COR-L47 (cell line): ENCODE results near the gene KRT34.
"Not testable (repeated sequence)": the region's sequence is repeated elsewhere in the genome, so short reads cannot be mapped to it uniquely, and the experiment has no call there.

Experiments used
- DNase-seq: peaks from one replicate; lab custom pipeline; 2025; lab: John Stamatoyannopoulos, UW

The KRT34 gene

GRCh38 chr17:41404024-41404671, 22.0 kb upstream of the KRT34 start:
- peak; percentile 79 for DNase-seq

GRCh38 chr17:41403404-41404023, 21.4 kb upstream of the KRT34 start:
- no peak for DNase-seq

DNA sequence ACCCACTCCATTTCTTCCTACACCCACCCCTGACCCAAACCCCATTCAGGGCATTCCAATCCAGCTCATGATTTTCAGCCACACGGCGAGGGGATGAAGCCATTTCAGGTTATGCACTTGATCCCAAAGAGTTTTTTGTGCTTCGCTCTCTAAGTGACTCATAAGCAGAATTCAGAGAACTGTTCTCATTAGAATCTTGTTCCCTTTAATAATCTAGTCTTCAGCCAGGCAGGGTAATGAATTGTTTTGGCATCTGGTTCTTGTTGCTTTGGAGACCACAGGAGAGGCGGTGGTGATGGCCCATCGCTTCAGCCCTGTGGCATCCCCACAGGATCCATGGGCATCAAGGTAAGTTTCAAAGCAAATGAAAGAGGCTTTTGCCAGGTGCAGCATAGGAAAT, 20.1 kb upstream of the KRT34 start:
- no peak for DNase-seq

GRCh38 chr17:41396996-41397660, 15.0 kb upstream of the KRT34 start, which contains the start of gene KRT31:
KRT31 (minus strand) TSS chr17:41397608; CDS start chr17:41397539, 69 bp downstream.
- DNase-seq: no peak

GRCh38 chr17:41396340-41396739, 14.2 kb upstream of the KRT34 start:
- DNase-seq: no peak

GRCh38 chr17:41395611-41396010, 13.5 kb upstream of the KRT34 start:
- no peak for DNase-seq

DNA sequence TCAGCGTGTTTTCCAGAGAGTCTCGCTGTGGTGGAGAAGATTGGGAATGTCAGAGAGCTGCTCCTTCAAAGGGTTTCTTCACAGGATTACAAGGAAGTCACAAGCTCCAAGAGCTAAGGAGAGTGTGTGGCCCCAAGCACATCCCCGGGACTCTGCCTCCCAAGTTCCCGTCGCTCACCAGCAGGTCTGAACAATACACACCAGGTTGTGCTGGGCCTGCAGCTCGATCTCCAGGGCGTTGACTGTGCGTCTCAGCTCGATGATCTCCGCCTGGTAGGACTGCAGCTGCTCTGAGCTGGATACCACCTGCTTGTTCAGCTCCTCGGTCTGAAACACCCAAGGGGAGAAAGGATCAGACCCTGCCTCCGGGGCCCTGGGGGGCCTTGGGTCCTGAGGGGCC, 12.9 kb upstream of the KRT34 start:
- DNase-seq: not testable (repeated sequence)

DNA sequence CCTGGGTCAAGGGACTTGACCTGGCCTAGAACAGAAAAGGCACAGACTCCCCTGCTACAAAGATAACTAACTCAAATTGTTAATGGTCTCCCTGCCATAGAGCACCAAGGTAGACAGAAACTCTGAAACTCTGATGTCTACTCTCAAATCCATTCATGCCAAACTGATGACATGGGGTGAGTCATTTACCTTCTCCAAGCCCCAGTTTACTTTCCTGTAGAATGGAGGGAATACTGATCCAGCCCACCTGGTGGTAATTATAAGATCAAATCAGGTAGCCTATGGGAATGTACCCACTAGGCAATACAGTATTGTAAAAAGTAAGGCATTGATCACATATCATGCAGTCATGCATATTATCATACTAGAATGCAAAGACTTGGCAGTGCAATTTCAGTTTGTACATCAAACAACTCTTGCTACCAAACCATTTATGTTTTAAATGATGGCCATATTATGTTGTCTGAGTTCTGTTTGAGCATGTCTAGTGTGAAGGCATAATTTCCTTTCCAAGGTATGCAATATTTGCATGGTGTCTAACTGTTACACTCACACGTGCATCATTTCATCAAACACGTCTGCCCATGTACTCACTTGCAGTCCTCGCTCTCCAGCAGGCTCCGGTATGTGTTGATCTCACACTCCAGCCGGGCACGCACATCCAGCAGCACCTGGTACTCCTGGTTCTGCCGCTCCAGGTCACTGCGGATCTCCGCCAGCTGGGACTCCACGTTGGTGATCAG, 12.3 kb upstream of the KRT34 start:
- no peak for DNase-seq

DNA sequence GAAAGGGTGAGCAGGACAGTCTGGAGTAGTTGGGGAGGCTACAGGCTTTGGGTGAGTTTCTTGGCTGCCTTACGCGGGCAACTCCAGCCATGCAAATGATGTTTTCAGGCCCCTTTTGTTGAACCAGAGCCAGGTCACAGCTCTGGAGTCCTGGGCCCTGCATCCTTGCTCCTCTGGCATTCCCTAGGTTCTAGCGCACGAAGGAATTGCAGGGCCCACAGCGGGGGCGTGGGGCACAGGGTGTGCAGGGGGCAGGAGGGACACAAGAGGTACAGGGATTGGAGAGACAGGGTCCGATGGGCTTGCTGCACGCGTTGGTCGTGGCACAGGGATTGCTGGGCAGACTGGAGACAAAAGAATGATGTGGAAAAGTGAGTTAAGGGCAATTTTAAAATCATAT, 11.7 kb upstream of the KRT34 start:
- no peak for DNase-seq

DNA sequence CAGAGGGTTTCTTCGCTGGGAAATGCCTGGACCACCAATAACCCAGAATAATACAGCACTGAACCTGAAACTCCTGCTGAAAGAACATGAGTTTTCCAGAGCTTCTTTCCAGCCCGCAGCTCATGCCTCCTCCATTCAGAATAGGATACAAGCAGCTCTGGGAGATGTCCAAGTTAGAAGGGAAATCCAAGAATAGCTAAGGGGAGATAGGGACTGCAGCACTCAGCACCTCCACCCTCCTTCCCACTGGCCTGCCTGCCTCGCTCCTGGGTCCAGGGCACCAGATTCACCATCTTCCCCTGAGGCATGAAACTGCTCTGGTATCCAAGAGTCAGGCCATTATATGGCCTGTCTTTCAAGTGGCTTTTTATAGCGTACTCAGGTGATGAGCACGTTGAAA, 11.2 kb upstream of the KRT34 start:
- DNase-seq: no peak

DNA sequence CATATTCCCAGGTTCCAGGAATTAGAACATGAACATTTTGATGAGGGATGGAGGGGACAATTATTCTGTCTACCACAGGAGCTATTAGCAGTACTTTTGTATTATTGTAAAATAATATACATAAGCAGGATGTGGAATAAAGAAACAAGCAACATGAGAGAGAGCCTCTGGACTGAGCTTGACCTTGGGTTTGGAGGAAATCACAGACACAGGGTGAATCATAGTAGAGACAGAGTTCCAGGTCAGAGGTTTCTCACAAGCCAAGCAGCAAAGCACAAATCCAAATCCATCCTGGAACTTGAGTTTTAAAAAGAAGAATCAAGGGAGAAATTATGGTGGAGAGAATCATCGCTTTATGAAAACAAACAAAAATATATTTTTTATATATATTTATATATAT, 10.2 kb upstream of the KRT34 start:
- DNase-seq: no peak

GRCh38 chr17:41391535-41391934, 9.4 kb upstream of the KRT34 start:
- no peak for DNase-seq

DNA sequence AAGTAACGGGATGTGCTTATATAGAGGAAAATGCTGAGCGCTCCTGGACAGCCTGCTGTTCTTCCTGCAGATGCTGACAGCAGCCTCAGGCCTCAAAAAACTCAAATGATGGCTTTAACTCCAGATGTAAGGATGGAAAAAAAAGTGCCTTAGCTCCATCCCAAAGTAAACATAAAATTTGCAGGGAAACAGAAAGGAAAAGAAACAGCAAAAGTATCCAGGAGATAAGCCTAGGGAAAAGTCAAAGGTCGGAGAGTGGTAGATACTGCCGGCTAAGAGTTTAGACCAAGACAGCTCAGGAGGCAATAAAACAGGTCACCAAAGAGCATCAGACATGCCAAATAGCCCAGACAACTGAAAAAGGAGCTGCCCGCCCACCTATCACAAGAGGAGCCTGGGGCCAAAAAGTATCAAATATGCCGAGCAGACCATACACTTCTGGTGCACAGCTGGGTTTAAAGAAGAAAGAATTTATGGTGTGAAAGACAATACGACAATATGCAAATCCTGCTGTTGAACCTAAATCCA, 8.4 kb upstream of the KRT34 start:
- no peak for DNase-seq

DNA sequence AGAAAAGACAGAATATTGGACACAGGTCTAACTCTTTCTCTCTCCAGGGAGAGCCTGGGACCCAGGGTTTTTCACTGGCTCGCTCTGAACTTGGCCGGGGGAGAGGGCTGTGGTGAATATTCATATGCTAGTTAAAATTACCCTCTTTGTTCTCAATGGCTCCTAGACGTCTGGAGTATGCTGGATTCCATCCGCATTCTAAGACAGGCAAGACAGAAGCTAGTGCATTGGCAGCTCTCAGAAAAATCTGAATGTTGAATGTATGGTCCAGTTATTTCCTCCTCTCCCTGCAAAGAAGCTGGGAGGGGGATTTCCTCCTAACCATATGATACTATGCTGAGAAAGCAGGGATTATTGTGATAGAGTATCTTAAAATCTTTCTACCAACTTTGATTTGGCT, 5.6 kb upstream of the KRT34 start:
- no peak for DNase-seq

DNA sequence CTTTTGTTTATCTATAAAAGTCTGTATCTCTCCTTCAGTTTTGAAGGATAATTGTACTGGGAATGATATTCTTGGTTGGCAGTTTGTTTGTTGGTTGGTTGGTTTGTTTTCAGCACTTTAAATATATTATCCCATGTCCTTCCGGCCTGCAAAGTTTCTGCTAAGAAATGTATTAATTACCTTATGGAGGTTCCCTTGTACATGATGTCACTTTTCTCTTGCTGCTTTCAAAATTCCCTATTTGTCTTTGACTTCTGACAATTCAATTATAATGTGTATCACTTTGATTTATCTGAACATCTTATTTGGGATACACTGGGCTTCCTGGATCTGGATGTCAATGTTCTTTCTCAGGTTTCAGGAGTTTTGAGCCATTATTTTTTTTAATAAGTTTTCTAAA, 4.1 kb upstream of the KRT34 start:
- no peak for DNase-seq

DNA sequence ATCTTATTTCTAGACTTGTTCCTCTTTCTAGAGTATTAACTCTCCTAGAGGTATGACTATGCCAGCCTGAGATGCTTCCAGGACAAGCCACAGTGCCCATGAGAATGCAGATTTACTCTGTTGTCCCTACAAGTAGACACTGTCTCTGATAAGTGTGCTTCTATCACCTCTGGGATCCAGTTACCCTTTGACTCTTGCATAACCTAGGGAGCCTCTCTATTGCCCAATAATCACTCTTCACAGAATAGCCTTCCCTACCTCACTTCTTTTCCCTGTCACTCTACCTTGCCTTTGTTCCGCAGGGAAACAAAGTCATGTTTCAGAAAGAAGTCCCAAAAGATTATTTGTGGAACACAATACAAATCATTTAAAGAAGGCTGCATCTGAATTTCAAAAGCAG, 1.6 kb upstream of the KRT34 start:
- DNase-seq: no peak

DNA sequence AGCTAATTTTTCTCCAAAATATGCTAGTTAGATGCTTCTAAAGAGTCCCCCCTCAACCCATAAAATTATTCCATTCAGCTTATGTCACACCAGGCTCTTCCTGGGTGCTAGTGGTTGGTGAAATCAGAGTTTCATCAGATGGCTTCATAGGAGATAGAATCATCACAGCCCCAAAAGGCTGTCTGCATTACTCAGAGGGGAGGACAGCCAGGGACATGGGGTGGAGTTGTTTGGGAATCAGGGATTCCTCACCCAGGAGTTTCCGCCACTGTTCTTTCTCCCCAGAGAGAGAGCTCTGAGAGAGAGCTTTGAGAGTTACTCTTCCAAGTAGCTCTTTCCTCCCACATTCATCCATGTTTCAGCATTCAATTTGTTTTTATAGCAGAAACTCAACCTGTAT, 288 bp upstream of the KRT34 start:
- DNase-seq: no peak

DNA sequence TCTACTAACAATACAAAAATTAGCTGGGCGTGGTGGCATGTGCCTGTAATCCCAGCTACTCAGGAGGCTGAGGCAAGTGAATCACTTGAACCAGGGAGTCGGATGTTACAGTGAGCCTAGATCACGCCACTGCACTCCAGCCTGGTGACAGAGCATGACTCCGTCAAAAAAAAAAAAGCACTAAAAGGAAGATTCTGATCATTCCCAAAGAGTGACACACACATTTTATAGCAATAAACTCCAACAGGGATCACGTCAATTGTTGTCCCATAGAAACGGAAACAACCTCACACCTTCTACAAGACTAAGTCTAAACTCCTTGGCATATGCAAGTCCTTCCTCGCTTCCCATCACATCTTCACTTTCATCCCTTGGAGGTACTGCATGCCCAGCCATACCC, 2.0 kb downstream of the KRT34 start:
- DNase-seq: not testable (repeated sequence)

GRCh38 chr17:41377546-41377945, 4.6 kb downstream of the KRT34 start:
- DNase-seq: no peak

GRCh38 chr17:41369713-41370112, 12.4 kb downstream of the KRT34 start, which contains the start of gene KRT33B:
KRT33B (minus strand) TSS chr17:41369813; CDS start chr17:41369750, 63 bp downstream.
- no peak for DNase-seq

DNA sequence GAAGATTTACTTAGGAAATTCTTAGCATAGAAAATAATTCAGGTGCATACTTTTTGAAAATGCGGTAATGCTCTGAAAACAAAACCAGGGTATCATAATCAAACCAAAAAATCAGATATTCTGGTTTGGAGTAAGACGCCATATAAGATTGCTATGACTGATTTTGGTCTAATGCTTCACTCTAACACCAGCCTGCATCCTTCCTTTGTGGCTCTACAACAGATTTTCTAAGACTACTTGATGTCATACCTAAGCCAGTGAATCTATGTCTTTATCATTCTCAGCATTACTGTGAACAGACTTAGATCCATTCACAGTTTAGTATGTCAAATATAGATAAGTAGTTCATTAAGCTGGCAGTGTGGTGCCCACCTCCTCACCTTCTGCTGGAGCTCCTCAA, 13.1 kb downstream of the KRT34 start:
- DNase-seq: no peak

DNA sequence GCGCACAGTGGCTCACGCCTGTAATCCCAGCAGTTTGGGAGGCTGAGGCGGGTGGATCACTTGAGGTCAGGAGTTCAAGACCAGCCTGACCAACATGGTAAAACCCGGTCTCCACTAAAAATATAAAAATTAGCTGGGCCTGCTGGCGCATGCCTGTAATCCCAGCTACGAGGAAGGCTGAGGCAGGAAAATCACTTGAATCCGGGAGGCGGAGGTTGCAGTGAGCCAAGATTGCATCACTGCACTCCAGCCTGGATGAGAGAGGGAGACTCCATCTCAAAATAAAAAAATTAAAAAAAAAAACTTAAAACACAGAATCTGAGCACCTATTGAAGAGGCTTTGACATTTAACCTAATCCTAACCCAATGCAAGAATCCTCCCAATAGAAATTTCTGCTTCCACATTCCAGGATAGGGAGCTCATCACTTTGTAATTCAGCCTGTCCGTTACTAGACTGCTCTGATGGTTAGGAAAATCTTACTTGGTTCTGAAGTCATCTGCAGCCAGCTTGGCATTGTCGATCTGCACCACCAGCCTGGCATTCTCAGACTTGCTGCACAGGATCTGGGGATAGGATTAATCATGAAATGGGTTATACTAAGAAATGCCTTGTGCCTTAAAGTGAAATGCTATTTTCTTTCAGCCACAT, 14.6 kb downstream of the KRT34 start:
- DNase-seq: no peak
